Type B pancreatic cell (in vitro differentiated cells): Measurements from ENCODE around the gene USP48. TPM values are rescaled to one million over a fixed set of nuclear protein-coding genes. Genes with fewer than 3 reads are reported as not detected.
"Not testable (repeated sequence)": the region's sequence is repeated elsewhere in the genome, so short reads cannot be mapped to it uniquely, and the experiment has no call there.

ENCODE experiments used
- DNase-seq: peaks from one replicate; pipeline ENCODE4 v3.0.0; 2021; ENCODE audit warnings: mixed read lengths; ENCODE audit not compliant: unreplicated experiment; ENCODE audit errors: extremely low spot score
- H3K27ac Mint-ChIP-seq: 2 replicates; pipeline ENCODE4 v1.8.0; 2021; ENCODE audit warnings: mild to moderate bottlenecking, mixed read lengths
- H3K27me3 Mint-ChIP-seq: 2 replicates; pipeline ENCODE4 v1.8.0; 2021; ENCODE audit warnings: mixed read lengths
- H3K36me3 Mint-ChIP-seq: 2 replicates; pipeline ENCODE4 v1.8.0; 2021; ENCODE audit warnings: mixed read lengths
- H3K4me1 Mint-ChIP-seq: one replicate; pipeline ENCODE4 v1.8.0; 2021; ENCODE audit warnings: mixed read lengths; ENCODE audit not compliant: unreplicated experiment
- H3K4me3 Mint-ChIP-seq: 2 replicates; pipeline ENCODE4 v1.8.0; 2021; ENCODE audit warnings: mild to moderate bottlenecking, mixed read lengths
- H3K9me3 Mint-ChIP-seq: 2 replicates; pipeline ENCODE4 v1.8.0; 2021; ENCODE audit warnings: mixed read lengths
- total RNA-seq: library from RNA; stranded (reverse); gene quantifications from 2 replicates; pipeline ENCODE4 v1.2.1, GENCODE V29; 2021; ENCODE audit warnings: low replicate concordance
- TF ChIP-seq, protein P1 (sequence below): fragments of 200-600 bp; sonication (generic); conservative IDR thresholded peaks from 2 replicates; pipeline ENCODE4 v1.5.0; 2021; ENCODE audit warnings: antibody characterized with exemption, mild to moderate bottlenecking

USP48 gene
- total RNA-seq, 1 donor from 2014 or later: 66.7 TPM

GRCh38 chr1:21781815-21782348, 1.1 kb downstream of the USP48 start:
- TF ChIP-seq, protein P1, sequence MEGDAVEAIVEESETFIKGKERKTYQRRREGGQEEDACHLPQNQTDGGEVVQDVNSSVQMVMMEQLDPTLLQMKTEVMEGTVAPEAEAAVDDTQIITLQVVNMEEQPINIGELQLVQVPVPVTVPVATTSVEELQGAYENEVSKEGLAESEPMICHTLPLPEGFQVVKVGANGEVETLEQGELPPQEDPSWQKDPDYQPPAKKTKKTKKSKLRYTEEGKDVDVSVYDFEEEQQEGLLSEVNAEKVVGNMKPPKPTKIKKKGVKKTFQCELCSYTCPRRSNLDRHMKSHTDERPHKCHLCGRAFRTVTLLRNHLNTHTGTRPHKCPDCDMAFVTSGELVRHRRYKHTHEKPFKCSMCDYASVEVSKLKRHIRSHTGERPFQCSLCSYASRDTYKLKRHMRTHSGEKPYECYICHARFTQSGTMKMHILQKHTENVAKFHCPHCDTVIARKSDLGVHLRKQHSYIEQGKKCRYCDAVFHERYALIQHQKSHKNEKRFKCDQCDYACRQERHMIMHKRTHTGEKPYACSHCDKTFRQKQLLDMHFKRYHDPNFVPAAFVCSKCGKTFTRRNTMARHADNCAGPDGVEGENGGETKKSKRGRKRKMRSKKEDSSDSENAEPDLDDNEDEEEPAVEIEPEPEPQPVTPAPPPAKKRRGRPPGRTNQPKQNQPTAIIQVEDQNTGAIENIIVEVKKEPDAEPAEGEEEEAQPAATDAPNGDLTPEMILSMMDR: no peak
- Mint-ChIP-seq H3K27ac (peak overlapping the region; percentile 100), H3K9me3 (no peaks in the 10 kb centered on the region), H3K27me3 (no peaks in the 10 kb centered on the region), H3K4me1 (peaks cover 17% of the 10 kb centered on the region), H3K4me3 (peak overlapping the region; percentile 93), H3K36me3 (peaks cover 15% of the 10 kb centered on the region)
- no peak for DNase-seq

- no peak for DNase-seq
- H3K36me3 Mint-ChIP-seq: peaks cover 15% of the 10 kb centered on the region
- peaks cover 27% of the 10 kb centered on the region for H3K4me1 Mint-ChIP-seq
- H3K4me3 Mint-ChIP-seq: peak overlapping the region; percentile 79
- TF ChIP-seq, protein P1: no peak
- peak overlapping the region; percentile 75 for H3K27ac Mint-ChIP-seq
- H3K9me3 Mint-ChIP-seq: no peaks in the 10 kb centered on the region
- no peaks in the 10 kb centered on the region for H3K27me3 Mint-ChIP-seq
Observed at GRCh38 chr1:21779613-21780521, 3.1 kb downstream of the USP48 start.

DNA sequence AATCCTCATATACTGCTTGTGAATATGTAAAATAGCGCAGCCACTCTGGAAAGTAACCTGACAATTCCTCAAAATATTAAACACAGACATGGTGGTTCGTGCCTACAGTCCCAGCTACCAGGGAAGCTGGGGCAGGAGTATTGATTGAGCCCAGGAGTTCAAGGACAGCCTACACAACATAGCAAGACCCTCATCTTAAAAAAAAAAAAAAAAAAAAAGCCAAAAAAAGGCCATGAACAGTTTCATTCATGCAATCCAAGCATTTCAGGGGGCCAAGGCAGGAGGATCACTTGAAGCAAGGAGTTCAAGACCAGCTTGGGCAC, 4.6 kb downstream of the USP48 start:
- Mint-ChIP-seq H3K4me1 (peaks cover 21% of the 10 kb centered on the region), H3K36me3 (peaks cover 15% of the 10 kb centered on the region), H3K9me3 (no peaks in the 10 kb centered on the region), H3K4me3 (no peak overlapping the region), H3K27me3 (no peaks in the 10 kb centered on the region), H3K27ac (peak overlapping the region; percentile 79)
- DNase-seq: no peak
- TF ChIP-seq, protein P1: no peak

DNA sequence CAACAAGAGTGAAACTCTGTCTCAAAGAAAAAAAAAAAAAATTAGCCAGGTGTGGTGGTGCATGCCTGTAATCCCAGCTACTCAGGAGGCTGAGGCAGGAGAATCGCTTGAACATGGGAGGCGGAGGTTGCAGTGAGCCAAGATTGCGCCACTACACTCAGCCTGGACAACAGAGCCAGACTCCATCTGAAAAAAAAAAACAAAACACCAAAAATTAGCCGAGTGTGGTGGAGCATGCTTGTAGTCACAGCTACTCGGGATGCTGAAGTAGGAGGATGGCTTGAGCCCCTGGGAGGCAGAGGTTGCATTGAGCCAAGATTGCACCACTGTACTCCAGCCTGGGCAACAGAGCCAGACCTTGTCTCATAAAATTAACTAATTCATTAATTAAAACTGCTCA, 6.0 kb downstream of the USP48 start:
- Mint-ChIP-seq H3K4me1 (peaks cover 21% of the 10 kb centered on the region), H3K36me3 (peaks cover 15% of the 10 kb centered on the region)
- not testable (repeated sequence) for H3K27me3 Mint-ChIP-seq, DNase-seq, H3K27ac Mint-ChIP-seq, H3K9me3 Mint-ChIP-seq, H3K4me3 Mint-ChIP-seq

GRCh38 chr1:21775985-21776562, 6.9 kb downstream of the USP48 start:
- peaks cover 15% of the 10 kb centered on the region for H3K36me3 Mint-ChIP-seq
- TF ChIP-seq, protein P1: no peak
- H3K27me3 Mint-ChIP-seq: no peaks in the 10 kb centered on the region
- H3K27ac Mint-ChIP-seq: no peak overlapping the region
- H3K4me1 Mint-ChIP-seq: peaks cover 21% of the 10 kb centered on the region
- no peak overlapping the region for H3K4me3 Mint-ChIP-seq
- H3K9me3 Mint-ChIP-seq: no peaks in the 10 kb centered on the region
- no peak for DNase-seq

DNA sequence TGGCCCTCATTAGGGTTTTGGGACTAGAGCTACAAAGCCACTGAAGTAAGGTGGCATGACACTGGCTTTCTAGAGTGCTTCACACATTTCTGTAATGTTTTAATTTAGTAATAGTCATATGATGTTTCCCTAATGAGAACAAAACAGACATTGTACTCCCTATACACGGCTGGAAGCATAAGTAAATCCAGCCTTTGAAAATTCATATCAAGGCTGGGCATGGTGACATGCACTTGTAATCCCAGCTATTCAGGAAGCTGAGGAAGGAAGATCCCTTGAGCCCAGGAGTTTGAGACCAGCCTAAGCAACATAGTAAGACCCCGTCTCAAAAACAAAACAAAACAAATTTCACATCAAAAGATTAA, 7.4 kb downstream of the USP48 start:
- H3K36me3 Mint-ChIP-seq: peaks cover 15% of the 10 kb centered on the region
- H3K4me3 Mint-ChIP-seq: no peak overlapping the region
- peaks cover 20% of the 10 kb centered on the region for H3K4me1 Mint-ChIP-seq
- TF ChIP-seq, protein P1: no peak
- H3K9me3 Mint-ChIP-seq: no peaks in the 10 kb centered on the region
- no peak for DNase-seq
- H3K27ac Mint-ChIP-seq: no peak overlapping the region
- no peaks in the 10 kb centered on the region for H3K27me3 Mint-ChIP-seq
